ENCODE measurements around the gene SALL1. TPM values are rescaled to one million over a fixed set of nuclear protein-coding genes. Genes with fewer than 3 reads are reported as not detected.

SALL1 gene
- not detected in 2 replicates for total RNA-seq (2014; rRNA removed)
- polyA plus RNA-seq (2012), result not detected

DNA sequence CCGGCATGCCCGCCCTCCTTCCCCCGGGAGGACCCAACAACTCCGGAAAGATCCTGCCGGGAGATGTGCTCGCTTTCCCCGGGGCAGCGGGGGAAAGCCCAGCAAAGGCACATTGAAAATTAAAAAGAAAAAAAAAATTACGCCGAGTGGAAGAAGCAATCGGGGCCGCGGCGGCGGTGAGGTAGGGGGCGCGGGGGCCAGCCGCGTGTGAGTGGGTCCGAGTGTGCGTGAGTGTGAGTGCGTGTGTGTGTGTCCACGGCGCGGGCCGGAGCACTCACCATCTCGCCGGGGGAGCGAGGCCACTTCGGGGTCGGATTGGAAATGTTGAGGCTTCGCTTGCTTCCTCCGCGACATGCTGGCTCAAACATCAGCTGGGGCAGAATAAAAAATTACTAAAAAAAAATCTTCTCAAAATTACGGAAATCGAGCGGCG, at the start of gene SALL1:
Gene SALL1, minus strand, starts transcription at position 383 of the 433 bp plus-strand sequence. Its CDS starts 29 bp downstream, at position 354.
- DNase-seq (ENCODE audit: low read depth), result no peak

DNA sequence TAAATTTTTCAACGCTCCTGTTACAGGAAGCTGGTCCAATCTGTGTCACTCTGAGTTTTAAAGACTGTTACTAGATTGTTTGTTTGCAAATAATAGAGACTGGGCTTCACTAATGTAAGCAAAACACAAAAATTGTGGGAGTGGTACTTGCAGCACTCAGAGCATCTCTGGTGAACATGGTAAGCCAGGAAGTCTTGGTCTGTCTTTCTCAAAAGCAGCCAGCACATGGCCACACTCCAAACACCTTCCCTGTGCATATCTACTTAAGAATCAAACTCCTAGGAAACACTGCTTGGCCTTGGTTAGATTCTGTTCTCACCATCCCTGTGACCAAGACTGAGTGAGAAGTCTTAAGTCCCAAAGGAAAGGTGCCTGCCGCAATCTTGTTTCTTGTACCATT, 49.7 kb upstream of the SALL1 start:
- DNase-seq (ENCODE audit: low read depth), result no peak

DNA sequence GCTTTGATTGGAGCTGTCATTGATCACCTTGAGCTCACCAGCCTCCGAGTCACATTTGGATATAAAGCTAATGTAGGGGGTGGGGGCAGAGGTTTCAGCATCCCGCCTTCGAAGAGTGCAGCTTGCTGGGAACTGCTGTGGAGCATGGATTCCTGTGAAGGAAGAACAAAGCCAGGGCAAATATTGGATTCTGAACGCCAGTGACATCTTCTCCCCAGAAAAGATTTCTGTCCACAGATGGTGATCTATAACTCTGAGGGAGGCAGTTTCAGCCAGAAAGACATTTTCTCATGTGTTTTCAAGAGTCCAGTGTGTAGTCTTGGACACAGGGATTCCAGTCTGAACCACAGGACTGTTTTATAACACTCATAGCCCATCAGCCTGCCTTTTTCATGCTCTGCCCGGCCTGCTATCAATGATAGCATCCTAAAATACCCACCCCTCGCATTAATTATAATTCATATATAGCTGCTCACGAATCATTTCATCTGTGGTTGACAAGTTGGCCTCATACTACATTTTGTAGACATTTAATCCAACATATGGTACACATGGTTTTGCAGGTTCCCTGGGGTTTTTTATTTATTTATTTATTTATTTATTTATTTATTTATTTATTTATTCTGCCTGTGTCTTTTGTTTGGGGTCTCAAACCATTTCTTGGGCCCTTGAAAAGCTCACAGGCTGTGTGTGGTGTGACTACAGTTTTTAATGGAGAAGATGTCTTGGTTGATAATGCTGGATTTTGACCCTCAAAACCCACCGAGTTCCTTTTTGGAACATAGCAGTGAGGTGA, 47.1 kb upstream of the SALL1 start:
- no peak for DNase-seq (ENCODE audit: low read depth)

DNA sequence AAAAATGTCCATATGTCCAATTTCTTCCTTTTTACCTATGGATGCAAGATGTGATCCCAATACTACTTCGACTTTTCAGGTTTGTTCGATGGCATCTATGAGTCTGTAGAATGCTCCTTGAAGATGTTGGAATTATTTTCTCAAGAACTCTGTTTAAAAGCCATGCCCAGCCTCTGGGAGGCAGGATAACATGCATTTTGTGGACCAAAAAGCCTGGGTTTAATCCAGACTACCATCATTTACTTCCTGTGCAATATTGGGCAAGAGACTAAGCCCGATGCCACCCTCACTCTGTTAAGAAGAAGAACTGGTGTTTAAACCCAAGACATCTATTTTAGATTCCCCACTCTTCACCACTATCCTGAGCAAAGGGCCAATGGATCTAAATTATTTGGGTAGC, 42.8 kb upstream of the SALL1 start:
- DNase-seq (ENCODE audit: low read depth), result no peak

DNA sequence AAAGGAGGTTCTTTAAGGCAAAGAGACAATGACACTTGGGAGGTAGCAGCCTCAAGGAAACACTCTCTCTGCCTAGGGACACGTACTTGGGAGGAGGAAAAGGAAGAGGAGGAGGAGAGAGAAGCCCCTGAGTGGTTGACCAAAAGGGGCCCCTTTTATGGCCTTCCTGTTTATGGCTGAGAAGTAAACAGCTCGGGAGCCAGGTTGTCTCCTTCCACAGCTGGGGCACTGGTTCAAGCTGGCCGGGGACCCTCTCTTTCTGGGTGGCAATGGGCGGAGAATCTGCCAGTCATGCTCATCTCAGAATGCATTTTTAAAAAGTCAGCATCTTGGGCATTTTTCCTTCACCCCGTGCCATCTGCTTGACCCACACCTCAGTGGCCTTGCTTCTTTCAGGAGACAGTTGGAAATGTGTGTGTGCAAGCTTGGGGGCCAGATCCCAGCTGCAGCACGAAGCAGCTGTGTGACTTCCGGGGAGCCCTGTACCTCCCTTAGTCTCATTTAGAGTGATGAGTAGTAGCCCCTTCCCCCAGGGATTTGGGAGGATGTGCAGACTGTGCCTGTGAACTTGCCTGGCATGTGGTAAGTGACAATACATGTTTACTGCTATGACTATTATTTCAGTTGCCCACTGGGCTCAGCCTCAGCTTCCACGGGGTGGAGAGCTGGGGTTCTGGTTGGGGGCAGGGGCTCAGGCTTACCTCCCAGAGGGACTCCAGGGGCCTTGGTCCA, 33.8 kb upstream of the SALL1 start:
- no peak for DNase-seq (ENCODE audit: low read depth)

DNA sequence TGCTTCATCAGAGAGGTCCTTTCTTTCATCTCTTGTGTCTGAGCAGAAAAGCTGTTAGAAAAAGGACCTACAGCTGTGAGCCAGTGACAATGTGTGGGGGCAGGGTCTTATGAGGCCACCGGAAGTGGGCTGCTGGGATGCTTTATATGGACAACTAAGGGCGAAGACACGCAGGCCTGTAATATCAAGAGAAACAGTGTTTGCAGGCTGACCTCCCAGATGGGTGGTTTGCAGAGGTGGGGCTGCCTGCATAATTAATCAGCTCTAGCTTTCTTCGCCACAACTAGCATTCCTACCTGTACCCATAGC, 30.4 kb upstream of the SALL1 start:
- no peak for DNase-seq (ENCODE audit: low read depth)

DNA sequence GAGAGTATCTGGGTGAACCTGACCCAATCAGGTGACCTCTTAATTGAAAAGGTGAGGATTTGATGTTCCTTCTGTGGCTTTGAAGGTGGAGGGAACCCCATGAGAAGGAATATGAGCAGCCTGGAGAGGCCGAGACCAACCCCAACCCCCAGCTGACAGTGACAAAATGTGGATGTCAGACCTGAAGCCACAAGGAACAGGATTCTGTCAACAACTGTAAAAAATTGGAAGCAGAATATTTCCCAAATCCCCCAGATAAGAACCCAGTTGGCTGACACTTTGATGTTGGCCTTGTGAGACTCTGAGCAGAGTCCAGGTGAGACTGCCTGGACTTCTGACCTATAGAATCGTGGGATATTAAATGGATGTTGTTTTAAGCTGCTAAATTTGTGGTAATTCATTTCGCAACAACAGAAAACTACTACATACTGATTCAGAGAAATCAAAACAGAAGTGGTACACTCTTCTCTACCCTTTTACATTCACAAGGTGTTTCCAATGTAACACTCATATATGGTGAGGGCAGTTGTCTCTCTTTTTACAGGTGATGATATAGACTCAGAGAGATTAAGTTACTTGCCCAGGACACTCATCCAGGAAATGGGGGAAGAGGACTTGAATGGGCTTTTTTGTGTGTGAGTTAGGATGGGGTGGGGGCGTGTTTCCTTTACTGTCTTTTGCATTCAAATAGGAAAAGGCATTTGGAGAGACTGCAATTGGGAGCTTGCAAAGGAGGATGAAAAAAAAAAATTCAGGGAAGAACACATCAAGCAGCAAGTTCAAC, 29.8 kb upstream of the SALL1 start:
- DNase-seq (ENCODE audit: low read depth), result no peak

DNA sequence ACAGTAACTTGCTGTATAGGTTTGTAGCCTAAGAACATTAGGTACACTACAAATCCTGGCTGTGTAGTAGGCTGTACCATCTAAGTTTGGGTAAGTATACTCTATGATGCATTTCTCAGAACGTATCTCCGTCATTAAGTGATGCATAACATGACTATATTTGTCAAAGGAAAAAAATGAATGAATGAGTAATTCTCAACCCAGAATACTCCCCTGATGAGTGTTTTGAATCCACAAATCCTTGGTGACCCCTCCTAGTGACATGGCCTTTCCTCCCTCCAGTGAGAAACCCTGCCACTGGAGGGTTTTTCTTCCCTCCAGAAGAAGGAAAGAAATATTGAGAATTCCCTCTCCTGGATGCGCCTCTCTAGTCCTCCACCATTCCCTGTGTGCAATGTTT, 24.0 kb upstream of the SALL1 start:
- no peak for DNase-seq (ENCODE audit: low read depth)

DNA sequence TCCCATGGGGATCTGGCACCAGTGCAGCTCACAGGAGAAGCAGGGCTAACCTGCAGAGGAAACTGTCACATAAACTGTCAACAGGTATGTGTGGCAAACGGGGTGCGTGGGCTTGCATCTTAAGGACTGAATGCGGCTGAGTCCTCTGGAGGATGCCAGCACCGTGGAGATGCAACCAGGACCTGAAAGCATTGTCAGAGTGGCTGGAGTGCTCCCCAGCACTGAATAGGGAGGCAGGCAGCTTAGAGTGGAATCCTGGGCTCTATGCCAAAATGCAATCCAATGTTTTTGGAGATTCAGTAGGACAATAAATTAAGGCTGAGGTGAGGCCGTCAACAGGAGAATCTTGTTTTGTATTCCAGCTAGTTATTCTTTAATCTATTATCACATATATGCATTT, 21.3 kb upstream of the SALL1 start:
- no peak for DNase-seq (ENCODE audit: low read depth)

DNA sequence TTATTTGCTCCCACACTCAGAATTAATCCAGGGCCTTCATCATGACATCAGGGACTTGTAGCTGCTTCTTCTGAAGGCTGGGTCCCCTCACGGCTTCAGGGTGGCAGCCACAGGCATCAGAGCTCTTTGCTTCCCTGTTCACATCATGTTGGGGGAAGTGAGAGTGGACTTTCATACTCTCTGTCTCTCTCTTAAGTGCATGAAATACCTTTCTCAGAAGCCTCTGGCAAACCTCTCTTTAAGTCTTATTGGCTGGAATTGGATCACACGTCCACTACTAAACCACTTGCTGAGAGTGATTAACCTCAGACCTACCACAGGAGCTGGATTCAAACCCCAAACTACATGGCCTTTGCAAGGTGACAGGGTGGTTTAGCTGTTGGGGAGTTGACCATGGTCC, 17.7 kb upstream of the SALL1 start:
- DNase-seq (ENCODE audit: low read depth), result no peak

DNA sequence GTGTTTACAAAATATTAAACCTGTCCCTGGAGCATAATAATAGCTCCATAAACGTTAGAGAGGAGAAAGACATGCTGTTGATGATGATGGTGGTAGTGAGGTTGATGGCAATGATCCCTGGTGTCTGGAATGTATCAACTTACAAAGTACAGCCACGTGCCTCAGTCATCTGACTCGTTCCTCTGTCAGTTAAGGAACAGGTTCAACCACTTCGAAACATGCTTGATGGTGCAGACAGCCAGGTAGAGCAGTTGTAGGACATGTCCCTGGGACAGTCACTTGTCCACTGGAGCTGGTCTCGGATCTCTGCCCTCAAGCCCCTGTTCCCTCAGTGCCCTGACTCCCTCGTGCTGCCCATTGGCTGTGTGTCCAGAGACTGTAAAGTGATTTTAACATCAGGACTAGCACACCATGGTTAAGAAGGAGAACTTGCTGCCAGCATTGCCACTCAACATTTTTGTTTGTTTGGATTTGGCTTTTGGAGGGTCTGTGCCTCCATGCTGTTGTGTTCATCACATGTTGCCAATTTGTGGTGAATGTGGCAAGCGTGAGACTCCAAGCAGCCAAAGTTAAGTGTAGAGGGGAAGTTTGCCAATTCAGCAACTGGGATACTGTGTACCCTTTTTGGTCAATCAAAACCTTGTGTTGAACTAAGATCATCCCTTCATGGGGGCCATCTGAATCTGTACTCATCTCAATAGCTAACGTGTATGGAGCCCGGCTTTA, 16.3 kb upstream of the SALL1 start:
- DNase-seq (ENCODE audit: low read depth), result no peak

DNA sequence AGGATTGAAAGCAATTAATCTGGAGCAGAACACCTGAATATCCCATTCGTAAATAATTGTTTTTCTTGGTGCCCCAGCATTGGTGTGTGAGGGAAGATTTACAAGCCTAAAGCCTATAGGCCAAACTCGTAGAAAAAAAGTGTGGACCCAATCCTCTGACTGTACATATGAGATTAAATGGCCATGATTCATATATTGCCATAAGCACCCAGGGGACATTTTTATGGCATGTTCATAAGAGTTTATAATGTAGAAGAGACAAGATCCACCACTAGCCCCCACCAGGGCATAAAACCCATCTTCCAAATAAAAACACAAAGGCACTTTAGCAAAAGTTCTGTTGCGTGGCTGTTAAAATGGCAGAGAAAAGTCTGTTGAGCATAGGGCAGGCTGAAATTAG, 15.5 kb upstream of the SALL1 start:
- DNase-seq (ENCODE audit: low read depth), result no peak

DNA sequence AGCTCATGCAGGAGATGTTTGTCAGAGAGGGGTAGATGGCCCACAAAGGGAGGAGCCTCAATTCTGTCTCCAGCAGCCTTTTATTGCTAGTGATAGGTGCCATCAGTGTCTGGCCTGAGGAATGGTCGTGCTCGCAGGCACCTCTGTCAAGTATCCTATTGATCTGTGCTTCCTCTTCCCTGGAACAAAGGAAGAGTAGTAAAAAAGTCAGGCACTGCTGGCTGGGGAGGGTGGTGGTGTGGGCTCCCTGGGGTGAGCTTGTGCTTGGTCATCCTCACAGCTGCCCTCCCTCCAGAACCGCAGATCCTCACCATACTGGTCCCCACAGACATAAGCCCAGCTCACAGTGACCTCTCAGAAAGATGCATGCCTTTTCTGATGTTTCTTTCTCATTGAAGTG, 15.0 kb upstream of the SALL1 start:
- DNase-seq (ENCODE audit: low read depth), result no peak

DNA sequence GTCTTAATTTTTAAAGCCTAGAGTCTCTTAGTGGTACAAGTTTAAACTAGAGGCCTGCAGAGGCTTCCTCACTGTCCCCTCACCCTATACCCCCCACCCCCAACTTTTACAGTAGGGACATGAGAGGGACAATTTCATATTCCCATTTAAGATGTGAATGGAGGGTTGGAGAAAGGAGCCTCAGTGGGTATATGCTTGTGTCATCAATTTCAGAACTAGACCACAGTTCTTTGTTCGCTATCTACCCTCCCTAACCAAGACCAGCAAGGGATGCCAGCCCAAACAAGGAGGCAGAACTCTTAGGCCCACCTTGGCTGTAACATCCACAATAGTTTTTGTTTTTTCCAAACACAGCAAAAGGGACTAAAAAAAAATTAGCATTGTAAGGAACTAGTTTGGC, 14.0 kb upstream of the SALL1 start:
- no peak for DNase-seq (ENCODE audit: low read depth)

DNA sequence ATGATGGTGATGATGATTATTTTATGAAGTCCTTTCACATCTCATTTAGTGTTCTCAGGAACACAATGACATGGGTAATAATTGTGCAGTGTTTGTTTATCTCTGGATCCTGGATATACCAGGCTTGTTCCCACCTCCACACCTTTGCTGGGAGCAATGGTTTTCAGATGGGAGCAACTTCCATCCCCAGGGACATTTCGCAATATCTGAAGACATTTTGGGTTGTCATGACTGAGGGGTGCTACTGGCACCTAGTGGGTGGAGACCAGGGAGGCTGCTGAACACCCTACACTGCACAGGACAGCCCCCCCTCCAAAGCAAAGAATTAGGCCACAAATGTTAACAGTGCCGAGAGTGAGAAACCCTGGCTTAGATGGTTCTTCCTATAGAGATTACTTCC, 13.5 kb upstream of the SALL1 start:
- DNase-seq (ENCODE audit: low read depth), result no peak

DNA sequence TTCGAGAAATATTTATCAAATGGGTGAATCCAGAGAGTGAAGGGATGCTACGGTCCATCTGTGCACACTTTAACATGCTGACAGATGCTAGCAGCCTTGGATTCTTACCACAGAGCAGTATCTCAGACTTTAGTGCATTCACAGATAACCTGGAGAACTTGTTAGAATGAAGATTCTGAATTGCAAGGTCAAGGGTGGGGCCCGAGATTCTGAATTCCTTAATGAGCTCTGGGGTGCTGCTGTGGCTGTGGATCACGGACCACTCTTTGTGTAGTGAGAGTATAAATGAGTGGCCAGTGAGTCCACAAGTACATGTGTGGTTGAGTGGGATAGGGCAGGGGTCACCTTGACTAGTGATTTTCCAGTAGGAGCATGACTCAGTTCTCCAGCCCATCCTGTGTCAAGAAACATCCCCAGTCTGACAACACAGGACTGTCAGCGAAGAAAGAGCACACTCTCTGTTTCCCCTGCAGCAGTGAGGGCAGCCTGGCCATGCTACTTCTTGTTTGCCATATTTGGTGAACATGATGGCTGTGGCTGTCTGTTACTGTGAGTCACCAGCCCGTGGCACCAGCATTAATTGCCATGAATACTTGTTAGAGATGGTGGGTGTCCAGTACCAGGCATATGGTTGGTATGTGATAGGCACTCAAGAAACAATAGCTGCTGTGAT, 13.0 kb upstream of the SALL1 start:
- DNase-seq (ENCODE audit: low read depth), result no peak

DNA sequence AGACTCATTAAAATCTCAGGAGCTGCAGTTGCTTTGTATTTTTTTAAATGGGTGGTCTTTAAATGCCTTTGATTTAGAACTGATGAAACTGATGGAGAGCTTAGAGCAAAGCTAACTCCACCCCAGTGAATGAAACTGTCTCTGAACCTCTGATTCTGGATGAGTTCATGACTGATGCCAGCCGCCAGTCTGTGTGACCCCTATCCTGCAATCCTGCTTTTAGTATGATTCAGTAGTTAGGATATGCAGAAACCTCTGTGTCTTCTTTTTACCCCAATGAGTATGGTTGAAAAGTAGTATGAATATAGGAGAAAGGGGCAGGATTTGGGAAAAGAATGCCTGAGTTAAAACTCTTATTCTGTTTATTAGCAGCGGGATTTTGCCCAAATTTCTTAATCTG, 12.3 kb upstream of the SALL1 start:
- DNase-seq (ENCODE audit: low read depth), result no peak

DNA sequence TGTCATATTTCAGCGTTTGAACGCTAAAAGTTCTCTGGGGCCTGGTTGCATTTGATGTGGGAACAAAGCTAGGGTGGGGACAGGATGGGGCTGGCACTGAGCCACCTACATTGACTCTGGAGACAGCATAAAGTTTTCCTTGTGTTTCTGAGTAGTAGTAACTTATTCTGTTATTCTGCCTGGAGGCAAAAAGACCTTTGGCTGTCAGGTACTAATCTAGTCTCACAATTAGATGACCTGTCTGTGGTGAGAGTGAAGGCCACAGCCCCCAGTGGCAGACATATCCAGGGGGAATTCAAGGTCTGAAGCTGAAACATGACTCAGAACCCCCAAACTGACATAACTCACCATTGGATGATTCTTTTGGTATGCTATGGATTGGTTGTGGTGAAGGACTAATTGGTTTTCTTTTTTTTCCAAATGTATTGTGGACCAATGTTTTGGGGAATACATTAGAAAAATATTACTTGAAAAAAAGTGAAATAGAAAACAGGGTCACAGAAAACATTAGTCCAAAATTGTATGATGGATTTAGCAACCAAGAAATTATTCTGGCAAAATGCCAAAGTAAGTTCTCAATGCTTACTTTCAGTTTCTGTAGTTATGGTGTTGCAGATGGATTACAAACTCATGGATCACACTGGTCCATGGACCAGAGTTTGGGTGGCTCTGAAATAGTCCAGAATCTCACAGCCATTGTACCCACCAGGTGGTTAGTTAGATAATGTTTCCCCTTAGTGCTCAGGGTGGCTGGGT, 10.5 kb upstream of the SALL1 start:
- no peak for DNase-seq (ENCODE audit: low read depth)

DNA sequence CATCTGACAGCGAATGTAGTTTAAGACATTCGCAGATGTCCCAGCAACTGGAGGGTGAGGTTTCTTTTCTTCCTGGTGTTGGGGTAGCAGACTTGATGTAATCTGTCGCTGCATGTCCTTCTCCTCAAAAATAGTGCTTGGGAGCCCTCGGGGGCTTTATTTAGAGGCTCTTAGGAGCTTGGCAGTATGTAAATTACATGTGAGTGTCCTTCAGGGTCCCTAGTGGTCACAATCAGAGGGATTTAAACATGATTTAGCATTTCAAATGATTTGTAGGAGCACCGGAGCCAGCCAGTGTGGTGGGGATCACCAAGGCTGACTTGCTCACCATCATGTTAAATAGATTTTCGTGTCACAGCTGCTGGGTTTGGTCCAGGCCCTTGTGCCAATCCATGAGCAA, 8.8 kb upstream of the SALL1 start:
- DNase-seq (ENCODE audit: low read depth), result no peak

DNA sequence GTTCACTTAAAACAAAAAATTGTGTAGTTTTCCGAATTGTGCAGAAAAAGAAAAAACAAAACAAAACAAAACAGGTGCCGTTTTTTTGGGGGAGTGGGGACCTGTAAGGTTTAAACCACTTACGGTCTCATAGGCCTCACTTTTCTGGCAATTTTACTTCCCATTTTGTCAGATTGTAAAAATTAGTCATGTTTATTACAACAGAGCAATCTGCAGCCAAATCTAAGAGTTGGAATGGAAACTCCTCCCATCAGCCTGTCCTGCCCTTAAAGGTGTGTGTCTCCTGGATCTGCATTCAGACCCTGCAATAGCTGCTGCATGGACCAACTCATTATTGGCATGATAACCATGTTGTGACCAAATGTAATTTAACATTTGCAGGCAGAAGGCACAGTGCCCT, 8.2 kb upstream of the SALL1 start:
- no peak for DNase-seq (ENCODE audit: low read depth)

DNA sequence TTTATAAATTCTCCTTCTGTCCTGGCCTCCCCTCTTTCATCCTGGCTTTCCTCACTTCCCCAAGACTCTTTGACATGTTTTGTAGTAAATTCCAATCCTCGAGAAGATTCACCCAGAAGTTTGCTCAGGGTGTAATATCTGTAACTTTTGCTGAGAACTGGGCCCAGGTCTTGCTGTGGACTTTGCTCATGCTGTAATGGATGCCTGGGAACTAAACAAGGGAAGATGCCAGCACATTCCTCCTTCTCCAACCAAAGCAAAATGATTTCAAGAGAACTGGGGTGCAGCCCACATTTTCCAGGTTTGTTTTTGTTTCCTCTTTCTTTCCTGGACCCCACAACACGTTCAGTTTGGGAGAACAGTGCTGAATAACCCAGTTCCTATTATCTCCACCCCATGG, 6.6 kb upstream of the SALL1 start:
- no peak for DNase-seq (ENCODE audit: low read depth)

Data from LHCN-M2 (cell line).